ENCODE results near the gene TRAK1.

DNA sequence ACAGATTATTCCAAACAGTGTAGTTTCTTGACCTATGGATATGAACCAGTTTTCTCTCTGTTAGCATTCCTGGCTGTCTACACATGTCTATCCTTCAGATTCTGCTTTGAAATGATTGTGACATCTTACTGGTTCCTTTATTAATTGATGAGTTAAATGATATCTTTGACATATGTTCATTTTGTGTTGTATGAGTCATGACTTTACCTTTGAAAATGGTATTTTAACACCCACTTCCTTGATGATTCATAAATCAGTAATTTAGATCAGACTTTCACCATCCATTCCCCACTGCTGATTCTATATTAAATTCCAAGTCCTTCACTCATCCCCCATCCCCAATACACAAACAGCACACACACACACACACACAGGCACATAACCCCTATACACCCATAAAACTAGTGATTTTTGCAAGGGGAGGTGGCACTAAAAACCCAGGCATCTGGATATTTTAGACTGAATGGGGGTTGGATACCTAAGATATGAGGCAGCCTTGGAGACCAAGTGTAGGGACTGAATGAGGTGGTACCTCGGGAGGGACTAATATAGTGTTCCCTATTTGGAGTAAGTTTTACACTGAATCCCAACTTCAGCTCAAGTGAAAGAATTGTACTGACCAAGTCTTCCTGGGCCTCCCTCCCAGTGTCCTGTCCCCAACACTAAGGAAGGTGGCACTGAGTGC, 165.1 kb downstream of the TRAK1 start:
- TF ChIP-seq RFX5 (IDR thresholded peaks at IDR 0.05; ENCODE audit: low read depth, low read length), result no peak
- TF ChIP-seq, protein P1, sequence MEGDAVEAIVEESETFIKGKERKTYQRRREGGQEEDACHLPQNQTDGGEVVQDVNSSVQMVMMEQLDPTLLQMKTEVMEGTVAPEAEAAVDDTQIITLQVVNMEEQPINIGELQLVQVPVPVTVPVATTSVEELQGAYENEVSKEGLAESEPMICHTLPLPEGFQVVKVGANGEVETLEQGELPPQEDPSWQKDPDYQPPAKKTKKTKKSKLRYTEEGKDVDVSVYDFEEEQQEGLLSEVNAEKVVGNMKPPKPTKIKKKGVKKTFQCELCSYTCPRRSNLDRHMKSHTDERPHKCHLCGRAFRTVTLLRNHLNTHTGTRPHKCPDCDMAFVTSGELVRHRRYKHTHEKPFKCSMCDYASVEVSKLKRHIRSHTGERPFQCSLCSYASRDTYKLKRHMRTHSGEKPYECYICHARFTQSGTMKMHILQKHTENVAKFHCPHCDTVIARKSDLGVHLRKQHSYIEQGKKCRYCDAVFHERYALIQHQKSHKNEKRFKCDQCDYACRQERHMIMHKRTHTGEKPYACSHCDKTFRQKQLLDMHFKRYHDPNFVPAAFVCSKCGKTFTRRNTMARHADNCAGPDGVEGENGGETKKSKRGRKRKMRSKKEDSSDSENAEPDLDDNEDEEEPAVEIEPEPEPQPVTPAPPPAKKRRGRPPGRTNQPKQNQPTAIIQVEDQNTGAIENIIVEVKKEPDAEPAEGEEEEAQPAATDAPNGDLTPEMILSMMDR (IDR thresholded peaks at IDR 0.05 in 2 of 3, conservative IDR thresholded peaks at IDR 0.05 in 1 of 3; ENCODE audit: control insufficient read depth in 2 of 3, extremely low read depth in 1 of 3, insufficient read depth in 1 of 3, low read depth in 3 of 3, low read length in 3 of 3), result no peak
- TF ChIP-seq POLR2A (IDR thresholded peaks at IDR 0.05; ENCODE audit: low read depth, low read length), result no peak
- TF ChIP-seq, protein P2, sequence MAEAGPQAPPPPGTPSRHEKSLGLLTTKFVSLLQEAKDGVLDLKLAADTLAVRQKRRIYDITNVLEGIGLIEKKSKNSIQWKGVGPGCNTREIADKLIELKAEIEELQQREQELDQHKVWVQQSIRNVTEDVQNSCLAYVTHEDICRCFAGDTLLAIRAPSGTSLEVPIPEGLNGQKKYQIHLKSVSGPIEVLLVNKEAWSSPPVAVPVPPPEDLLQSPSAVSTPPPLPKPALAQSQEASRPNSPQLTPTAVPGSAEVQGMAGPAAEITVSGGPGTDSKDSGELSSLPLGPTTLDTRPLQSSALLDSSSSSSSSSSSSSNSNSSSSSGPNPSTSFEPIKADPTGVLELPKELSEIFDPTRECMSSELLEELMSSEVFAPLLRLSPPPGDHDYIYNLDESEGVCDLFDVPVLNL (IDR thresholded peaks at IDR 0.05; ENCODE audit: low read depth, low read length), result no peak
- TF ChIP-seq STAT3 (IDR thresholded peaks at IDR 0.05; ENCODE audit: low read depth, low read length), result no peak
- no peak for TF ChIP-seq RBBP5 (conservative IDR thresholded peaks at IDR 0.05)
- TF ChIP-seq NFYB (IDR thresholded peaks at IDR 0.05; ENCODE audit: insufficient read depth, low read depth, low read length), result no peak
- TF ChIP-seq, protein P3, sequence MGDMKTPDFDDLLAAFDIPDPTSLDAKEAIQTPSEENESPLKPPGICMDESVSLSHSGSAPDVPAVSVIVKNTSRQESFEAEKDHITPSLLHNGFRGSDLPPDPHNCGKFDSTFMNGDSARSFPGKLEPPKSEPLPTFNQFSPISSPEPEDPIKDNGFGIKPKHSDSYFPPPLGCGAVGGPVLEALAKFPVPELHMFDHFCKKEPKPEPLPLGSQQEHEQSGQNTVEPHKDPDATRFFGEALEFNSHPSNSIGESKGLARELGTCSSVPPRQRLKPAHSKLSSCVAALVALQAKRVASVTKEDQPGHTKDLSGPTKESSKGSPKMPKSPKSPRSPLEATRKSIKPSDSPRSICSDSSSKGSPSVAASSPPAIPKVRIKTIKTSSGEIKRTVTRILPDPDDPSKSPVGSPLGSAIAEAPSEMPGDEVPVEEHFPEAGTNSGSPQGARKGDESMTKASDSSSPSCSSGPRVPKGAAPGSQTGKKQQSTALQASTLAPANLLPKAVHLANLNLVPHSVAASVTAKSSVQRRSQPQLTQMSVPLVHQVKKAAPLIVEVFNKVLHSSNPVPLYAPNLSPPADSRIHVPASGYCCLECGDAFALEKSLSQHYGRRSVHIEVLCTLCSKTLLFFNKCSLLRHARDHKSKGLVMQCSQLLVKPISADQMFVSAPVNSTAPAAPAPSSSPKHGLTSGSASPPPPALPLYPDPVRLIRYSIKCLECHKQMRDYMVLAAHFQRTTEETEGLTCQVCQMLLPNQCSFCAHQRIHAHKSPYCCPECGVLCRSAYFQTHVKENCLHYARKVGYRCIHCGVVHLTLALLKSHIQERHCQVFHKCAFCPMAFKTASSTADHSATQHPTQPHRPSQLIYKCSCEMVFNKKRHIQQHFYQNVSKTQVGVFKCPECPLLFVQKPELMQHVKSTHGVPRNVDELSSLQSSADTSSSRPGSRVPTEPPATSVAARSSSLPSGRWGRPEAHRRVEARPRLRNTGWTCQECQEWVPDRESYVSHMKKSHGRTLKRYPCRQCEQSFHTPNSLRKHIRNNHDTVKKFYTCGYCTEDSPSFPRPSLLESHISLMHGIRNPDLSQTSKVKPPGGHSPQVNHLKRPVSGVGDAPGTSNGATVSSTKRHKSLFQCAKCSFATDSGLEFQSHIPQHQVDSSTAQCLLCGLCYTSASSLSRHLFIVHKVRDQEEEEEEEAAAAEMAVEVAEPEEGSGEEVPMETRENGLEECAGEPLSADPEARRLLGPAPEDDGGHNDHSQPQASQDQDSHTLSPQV (IDR thresholded peaks at IDR 0.05), result no peak
- TF ChIP-seq CEBPB (IDR thresholded peaks at IDR 0.05; ENCODE audit: borderline replicate concordance in 1 of 2, low read depth in 2 of 2, low read length in 2 of 2), result no peak
- TF ChIP-seq YY1 (IDR thresholded peaks at IDR 0.05; ENCODE audit: low read depth, low read length), result no peak
- TF ChIP-seq HDAC6 (IDR thresholded peaks at IDR 0.05; ENCODE audit: unreplicated experiment), result no peak
- TF ChIP-seq NR2F1 (conservative IDR thresholded peaks at IDR 0.05), result no peak

Data from GM12878 (cell line).